Islet precursor cell (in vitro differentiated cells): ENCODE data around the gene ADAM29.
"Not testable (repeated sequence)": the region's sequence is repeated elsewhere in the genome, so short reads cannot be mapped to it uniquely, and the experiment has no call there.

ENCODE experiments used
- DNase-seq: peaks from one replicate; pipeline ENCODE4 v3.0.0-alpha.2; 2018

Gene ADAM29

GRCh38 chr4:174972911-174973310 lies 54.8 kb downstream of the ADAM29 start:
- DNase-seq = no peak

DNA sequence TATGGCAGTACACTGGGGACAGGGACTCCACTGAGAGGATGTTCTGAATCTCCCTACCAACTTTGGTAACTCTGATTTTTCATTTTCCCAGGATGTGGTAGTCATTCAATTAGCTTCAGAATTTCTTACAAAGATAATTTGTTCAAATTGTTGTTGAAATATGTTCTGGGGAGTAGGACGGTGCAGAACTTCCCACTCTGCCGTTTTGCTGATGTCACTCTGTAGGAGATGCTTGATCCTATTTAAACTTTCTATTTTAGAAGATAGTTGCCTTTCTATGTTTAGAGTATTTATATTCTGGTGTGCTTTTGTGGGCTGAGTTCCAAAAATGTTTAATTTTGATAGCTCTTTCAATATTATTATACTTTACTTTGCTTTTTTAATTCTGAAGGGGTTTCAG lies 55.2 kb downstream of the ADAM29 start:
- no peak for DNase-seq

DNA sequence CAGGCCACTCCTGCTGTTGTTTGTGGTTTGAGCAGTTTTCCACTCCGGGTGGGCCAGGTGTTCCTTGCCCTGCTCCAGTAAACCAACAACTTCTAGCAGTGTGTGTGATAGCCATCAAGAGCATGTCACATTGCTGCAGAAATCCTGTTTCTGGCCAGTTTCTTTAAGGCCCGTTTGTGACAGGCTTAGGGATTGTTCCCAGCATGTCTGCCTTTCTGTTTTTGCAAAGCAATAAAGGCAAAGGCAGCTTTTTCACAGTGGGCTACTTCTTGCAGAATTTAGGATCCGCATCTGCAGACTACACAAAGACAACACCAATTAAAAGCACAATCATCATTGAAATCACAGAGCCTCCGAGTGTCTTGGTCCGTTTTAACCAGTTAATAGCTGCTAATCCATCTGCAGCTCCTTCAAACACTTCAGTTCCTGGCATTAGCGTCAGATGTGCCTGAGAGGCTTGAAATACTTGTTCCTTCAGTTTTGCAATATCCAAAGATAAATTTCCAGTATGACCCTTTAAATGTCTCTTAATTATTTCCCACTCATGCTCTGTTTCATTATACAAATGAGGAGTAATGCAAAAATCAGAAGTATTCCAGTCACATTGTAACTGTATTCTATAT lies 65.1 kb downstream of the ADAM29 start:
- DNase-seq = no peak

- not testable (repeated sequence) for DNase-seq
Observed at GRCh38 chr4:174983870-174984269, 65.7 kb downstream of the ADAM29 start.

- DNase-seq = no peak
Observed at GRCh38 chr4:174989791-174990190, 71.6 kb downstream of the ADAM29 start.

DNA sequence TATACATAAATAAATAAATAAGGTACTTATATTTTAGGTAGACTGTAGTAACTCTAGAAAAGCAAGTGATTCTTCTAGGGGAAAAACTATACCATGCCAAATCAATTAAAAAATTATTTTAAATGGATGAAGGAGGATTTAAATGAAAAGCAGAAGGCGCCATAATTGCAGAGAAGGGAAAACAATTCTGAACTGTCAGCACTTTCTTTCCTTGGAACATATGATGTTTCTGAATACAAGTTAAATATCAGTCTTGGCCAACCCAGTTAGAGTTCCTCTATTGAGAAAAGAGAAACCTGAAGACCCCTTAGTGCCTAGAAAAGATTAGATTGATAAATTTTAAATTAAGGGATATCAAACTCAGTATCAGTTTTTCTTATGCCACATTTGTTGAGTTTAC lies 75.8 kb downstream of the ADAM29 start:
- DNase-seq = no peak

DNA sequence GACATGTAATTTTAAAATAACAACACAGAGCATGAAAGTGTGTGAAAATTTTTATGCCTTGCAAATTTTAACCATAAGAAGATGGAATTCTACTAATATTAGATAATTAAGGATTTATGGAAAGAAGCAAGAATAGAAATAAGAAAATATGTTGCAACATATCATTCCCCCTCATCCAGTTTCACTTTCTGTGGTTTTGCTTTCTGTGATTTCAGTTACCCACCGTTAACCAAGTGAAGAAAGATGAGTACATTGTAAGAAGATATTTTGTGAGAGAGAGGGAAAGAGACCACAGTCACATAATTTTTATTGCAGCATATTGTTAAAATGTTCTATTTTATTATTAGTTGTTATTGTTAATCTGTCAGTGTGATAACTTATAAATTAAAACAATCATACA lies 77.9 kb downstream of the ADAM29 start:
- DNase-seq = no peak

- DNase-seq = no peak
Observed at GRCh38 chr4:174999407-174999806, 81.2 kb downstream of the ADAM29 start.

GRCh38 chr4:175017751-175018150 lies 99.6 kb downstream of the ADAM29 start:
- DNase-seq = no peak

DNA sequence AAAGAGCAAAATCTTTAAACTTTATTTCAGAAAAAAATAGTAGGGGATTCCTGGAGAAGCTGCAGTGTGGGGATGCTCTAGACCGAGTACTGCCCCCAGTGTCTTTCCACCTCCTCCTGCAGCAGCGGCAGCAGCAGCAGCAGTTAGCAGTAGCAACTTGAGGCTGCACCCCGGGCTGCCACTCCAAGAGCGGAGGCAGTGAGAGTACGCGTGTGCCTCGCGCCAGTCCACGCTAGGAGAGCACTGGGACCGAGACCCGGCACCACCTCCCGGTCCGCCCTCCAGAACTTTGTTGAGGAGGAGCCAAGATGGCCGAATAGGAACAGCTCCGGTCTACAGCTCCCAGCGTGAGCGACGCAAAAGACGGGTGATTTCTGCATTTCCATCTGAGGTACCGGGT lies 101.3 kb downstream of the ADAM29 start:
- DNase-seq = not testable (repeated sequence)
